Activated CD4-positive, CD25-positive, alpha-beta regulatory T cell treated with anti-CD3 and anti-CD28 coated beads, Interleukin-2, amount 50 U/mL, for 72 hours (primary cell): Measurements from ENCODE around the gene CPAMD8.
A peak's percentile ranks its signal among the peaks of the same experiment; 100 is the strongest.
"Not testable (repeated sequence)": the region's sequence is repeated elsewhere in the genome, so short reads cannot be mapped to it uniquely, and the experiment has no call there.

ENCODE experiments used
- DNase-seq: peaks from one replicate; pipeline ENCODE4 v3.0.0; 2021

Gene CPAMD8

DNA sequence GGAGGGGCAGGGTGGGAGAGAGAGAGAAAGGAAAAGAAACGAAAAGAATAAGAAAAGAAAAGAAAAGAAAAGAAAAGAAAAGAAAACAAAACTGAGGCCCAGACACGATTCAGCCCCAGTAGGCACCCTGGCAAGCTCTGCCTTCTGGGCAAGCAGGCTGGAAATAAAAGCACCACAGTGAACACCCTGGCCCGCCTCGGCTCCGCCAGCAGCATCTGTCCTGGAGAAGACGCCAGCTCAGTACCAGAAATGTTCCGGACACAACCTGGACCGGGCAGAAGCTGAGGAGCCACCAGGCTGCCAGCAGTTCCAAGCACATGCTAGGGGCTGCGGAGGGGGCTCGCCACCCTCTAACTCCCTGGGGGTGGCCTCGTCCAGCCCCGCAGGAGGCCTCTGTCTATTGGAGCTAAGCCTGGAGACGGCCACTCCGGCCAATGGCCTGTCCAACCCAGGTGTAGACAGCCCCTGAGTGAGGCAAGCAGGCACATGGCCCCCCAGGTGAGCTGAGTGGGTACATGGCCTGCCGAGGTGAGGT, 11.4 kb upstream of the CPAMD8 start:
- DNase-seq: no peak

DNA sequence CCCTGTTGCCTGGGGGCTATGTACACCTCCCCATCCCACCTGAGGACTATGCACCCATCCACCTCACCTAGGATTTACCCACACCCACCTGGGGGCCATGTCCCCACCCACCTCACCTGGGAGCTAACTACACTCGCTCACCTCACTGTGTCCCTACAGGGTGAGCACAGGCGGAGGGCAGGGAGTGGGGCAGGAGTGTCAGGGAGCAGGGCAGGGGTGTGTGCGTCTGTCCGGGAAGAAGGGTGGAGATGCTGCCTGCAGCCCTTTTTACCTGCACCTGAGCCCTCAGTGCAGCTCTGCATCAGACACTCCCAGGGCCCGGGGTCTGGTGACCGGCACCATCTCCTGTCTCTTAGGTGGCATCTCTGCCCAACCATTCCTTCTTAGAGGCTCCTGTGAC, 10.6 kb upstream of the CPAMD8 start:
- DNase-seq: no peak

DNA sequence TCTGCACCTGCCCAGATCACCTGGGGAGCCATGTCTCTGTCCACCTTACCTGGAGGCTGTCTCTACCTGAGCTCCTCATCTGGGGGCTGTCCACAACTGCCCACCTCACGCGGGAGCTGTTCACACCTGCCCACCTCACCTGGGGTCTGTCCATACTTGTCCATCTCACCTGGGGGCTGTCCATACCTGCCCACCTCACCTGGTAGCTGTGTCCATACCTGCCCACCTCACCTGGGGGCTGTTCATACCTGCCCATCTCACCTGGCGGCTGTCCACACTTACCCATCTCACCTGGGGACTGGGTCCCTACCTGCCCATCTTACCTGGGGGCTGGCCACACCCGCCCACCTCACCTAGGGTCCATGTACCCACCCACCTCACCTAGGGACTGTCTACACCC, 10.0 kb upstream of the CPAMD8 start:
- DNase-seq: no peak

DNA sequence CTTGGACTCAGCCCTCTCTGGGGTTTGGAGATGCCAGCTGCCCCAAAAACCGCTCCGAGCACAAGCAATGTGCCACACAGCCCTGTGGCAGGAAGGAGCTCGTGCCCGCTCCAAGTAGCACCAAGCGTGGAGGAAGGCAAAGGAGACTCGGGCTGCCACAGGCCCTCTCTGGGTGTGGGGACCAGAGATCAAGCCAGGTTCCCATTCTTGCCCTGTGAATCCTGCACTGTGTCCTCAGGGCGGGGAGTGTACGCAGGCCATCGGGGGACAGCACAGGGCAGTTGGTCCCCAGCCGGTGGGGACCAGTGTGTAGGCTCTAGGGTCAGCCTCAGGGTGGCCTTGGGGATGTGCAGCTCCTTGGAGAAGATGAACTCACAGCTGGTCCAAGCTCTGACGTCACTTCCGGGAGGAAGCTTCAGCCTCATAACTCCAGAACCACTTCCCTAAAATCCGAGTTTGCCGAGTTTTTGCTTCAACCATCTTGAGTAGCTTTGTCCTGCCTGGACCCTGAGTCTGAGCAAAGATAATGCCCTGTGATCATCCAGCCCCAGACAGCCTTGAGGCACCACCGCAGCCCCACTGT, 9.3 kb upstream of the CPAMD8 start:
- no peak for DNase-seq

DNA sequence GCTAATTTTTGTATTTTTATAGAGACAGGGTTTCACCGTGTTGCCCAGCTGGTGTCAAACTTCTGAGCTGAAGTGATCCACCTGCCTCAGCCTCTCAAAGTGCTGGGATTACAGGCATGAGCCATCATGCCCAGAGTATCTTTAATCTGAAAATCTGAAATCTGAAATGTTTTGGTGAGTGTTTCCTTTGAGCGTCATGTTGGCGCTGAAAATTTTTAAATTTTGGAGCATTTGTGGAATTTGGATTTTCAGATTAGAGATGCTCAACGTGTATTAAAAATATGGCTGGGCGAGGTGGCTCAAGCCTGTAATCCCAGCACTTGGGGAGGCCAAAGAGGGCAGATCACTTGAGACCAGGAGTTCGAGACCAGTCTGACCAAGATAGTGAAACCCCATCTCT, 5.1 kb upstream of the CPAMD8 start:
- no peak for DNase-seq

DNA sequence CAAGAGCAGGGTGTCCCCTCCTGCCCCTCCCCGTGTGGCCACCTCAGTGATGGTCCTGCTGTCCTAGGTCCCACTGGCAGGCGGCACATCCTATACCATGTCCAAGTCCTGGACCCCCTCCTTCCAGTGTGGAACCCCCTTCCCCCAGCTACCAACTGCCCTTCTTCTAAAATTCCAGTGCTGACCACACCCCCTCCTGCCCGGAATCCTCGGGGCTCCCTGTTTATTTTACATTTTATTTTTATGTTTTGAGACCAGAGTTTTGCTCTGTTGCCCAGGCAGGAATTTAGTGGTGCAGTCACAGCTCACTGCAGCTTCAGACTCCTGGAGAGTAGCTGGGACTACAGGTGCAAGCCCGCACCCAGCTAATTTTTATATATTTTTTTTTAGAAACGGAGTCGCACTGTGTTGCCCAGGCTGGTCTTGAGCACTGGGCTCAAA, 945 bp upstream of the CPAMD8 start:
- no peak for DNase-seq

DNA sequence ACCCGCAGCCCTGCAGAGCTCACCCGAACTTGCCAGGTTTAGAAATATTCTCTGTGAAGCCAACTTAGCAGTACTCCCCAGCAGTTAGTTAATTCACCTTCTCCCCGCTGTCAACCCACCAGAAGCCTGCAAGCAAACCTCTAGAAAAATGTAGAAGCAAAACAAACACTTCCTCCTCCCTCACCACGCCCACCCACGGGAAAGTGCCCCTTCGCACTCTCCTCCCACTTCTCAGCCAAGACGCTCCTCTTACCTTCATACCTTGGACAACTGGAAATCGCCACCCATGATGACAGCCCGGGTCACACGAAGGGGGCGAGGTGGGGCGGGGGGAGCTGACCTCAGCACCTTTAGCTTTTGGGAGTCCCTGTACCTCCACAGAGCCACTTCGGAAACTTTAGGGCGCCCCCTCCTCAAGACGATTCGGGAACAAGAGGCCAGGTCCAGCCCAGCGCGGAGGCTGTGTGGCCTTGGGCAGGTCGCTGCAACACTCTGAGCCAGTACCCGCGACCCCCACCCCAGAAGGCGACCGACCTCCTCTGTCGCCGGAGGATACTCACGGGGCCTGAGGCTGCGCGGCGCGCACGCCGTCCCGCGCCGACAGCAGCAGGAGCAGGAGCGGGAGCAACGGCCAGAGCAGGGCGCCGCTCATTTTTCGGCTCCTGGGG, 485 bp downstream of the CPAMD8 start:
- DNase-seq: no peak

DNA sequence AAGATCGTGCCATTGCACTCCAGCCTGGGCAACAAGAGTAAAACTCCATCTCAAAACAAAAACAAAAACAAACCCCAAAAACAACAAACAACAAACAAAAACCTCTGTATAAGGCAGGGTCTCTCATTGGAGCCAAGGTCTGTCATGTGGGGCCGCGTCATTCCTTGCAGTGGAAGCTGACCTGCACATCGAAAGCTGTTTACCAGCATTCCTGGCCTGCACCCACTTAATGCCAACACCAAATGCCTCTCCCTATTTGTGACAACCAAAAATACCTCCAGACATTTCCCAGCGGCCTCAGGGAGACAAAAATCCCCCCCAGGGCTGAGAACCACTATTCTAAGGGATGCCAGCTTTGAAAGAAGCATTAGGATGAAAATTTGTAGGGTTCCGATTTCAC, 1.2 kb downstream of the CPAMD8 start:
- no peak for DNase-seq

DNA sequence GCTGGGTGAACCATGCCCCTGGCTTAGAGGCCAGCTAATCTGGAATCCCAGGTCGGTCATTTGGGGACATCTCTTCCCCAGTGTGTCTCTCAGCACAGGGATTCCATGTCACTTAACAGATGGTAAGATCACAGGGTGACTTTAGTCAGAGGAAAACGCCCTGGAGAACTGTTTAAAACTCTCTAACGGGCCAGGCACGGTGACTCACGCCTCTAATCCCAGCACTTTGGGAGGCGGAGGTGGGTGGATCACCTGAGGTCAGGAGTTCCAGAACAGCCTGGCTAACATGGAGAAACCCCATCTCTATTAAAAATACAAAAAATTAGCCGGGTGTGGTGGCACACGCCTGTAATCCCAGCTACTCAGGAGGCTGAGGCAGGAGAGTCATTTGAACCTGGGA, 1.7 kb downstream of the CPAMD8 start:
- DNase-seq: not testable (repeated sequence)

DNA sequence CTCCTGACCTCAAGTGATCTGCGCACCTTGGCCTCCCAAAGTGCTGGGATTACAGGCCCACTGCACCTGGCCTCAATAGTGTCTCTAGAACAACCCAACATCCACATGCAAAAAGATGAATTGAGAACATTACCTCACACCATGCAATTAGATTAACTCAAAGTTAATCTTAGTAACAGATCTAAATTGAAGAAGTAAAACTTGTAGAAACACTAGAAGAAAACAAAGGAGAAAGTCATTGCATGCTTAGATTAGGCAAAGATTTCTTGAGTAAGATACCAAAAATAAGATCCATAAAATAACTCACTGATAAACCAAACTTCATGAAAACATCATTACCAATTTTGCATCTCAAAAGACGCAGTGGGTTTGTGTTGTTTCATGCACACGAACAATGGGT, 2.8 kb downstream of the CPAMD8 start:
- no peak for DNase-seq

DNA sequence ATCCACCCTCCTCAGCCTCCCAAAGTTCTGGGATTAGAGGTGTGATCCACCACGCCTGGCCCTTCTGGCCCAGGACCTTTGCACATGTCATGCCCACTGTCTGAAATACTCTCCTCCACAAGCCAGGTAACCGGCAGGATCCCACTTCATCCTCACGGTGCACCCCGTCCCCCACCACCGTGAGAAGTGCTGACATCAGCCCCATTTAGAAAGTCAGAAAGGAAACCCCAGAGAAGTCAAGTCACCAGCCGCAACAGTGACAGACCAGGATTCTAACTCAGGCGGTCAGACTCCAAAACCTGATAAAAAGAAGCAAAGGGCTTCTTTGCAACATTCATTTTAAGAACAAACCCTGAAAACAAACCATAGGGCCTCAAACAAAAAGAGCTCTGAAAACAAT, 3.9 kb downstream of the CPAMD8 start:
- no peak for DNase-seq

DNA sequence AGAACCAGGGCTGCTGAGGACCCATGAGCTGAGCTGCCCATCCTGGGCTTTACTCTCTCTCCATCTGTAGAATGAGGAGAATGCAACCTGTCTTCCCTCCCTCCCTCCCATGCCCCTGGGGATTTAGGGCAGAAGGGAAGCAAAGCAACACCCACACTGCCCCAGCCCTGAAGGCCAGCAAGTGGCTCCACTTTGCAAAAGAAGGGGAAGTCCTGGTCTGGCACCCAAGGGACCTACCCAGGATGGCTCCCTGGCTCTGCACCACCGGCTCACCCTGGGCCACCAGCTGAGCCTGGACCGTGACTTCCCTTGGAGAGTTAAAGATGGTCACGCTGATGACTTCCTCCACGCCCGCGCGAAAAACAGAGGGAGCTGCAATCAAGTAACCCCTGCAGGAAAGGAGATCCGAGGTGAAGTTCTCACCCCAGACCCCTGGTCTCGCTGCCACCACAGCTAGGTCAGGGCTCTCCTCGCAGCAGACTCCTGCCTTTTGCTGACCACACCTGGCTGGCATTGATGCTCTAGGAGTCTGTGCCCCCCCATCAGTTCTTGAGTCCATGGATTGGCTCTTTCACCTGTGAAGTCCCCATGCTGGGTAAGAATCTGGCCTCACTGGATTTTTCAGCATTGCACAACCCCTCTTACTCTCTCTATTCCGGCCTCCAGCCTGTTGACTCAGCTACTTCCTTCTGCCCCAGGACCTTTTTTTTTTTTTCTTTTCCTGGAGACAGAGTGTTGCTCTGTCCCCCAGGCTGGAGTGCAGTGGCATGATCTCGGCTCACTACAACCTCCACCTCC, 4.6 kb downstream of the CPAMD8 start:
- DNase-seq: no peak

DNA sequence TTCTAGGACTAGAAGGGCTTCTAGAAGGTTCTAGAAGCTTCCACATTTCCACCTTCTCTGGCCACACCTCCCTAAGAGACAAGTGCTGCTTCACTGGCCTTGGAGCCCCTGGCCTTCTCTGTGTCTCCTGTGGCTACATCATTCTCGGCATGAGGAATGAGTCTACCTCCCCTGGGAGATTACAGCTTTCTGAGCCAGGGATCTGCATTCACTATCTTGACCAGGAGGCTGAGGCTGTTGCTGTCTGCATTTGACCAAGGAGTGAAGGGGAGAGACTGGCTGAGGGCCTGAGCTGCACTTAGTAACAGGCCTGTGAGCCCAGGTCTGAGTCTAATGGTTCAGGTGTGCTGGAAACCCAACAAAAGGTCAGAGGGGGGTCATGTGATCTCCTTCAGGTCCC, 5.3 kb downstream of the CPAMD8 start:
- DNase-seq: no peak

DNA sequence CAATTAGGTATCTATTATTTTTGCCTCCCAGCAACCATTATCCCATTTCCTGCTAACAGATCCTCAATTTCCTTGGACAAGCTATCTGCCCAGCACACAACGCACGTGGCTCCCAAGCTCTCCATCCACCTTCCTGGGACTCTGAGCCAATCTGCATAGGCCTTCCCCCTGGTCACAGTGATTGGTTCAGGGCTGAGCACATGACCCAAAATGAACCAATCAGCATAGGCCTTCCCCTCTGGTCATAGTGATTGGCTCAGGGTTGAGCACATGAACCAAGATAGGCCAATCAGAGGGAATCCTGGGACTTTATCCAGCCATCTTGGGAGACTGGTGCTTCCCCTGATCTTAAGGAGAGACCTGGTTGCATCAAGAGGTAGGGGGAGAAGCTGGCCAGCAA, 5.8 kb downstream of the CPAMD8 start:
- peak; percentile 36 for DNase-seq

DNA sequence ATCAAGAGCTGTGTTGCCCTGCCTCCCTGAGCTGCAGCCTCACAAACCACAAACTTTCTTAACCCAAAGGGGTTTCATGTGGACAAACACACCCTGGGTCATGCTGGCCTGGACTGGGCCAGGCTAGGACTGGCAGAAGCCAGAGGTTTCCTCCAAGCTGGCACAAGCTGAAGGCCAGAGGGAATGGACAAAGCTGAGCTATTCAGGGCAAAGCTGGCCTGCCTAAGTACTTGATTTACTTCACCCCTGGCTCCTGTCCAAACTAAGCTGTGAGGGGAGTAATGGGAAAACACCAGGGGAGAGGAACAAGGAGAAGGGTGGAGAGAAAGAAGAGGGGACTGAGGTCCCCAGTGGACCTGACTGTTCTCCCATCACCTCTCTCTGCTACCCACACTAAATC, 6.2 kb downstream of the CPAMD8 start:
- no peak for DNase-seq

DNA sequence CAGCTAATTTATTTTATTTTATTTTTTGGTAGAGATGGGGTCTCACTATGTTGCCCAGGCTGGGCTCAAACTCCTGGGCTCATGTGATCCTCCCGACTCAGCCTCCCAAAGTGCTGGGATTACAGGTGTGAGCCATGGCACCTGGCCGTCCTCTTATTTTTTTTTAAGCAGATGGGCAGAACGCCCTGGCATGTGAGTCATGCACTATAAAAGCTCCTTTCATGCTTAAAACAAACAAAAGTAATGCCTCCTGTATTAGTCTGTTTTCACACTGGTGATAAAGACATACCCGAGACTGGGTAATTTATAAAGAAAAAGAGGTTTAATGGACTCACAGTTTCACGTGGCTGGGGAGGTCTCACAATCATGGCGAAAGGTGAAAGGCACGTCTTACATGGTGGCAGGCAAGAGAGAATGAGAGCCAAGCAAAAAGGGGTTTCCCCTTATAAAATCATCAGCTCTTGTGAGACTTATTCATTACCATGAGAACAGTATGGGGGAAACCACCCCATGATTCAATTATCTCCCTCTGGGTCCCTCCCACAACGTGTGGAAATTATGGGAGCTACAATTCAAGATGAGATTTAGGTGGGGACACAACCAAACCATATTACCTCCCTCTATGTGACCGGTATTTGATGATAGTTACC, 12.3 kb downstream of the CPAMD8 start:
- DNase-seq: not testable (repeated sequence)

DNA sequence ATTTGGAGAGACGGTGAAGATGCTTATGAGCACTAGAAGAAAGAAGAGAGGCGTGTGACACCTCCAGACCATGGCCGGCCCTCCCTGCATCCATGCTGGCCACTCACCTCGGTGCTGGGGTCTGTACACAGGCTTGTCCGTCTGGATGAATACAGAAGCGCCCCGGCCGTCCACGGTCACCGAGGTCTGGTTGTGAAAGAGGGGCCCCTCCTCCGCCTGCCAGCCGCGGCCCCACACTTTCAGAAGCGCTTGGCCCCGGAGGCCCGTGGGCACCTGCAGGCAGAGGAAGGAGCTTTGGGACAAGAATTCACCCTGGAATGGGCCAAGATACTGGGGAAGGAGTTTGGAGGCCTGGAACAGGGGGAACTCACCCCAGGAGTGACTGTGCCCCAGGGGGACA, 15.1 kb downstream of the CPAMD8 start:
- no peak for DNase-seq

DNA sequence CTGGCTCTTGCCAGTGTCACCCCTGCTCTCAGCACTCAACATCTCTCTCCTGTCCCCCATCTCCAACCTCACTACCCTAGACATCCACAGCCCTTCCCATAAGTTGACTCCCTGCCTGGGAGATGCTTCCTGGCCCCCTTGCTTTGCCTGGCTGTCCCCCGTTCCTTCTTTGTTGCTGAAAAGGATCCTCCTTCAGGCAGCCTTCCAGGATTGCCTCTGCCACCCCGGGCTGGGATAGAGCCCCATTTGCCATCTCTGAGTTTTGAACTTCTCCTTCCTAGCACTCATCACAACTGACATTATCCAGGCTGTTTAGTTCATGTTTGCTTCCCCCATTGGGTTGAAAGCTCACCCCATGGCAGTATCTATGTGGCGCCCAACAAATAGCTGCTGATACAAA, 20.0 kb downstream of the CPAMD8 start:
- DNase-seq: no peak

DNA sequence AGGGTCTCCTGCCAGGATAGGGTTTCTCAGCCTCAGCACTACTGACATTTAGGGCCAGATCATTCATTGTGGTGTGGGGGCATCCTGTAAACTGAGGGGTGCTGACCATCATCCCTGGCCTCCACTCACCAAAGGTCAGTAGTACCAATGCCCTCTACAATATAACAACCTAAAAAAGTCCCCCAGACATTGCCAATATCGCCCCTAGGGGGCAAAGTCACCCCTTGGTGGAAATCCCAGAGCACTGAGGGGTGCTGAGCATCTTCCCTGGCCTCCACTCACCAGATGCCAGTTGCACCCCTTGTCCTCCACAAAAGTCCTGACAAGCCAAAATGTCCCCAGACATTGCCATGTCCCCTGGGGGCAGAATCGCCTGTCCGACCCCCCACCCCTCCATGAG, 21.6 kb downstream of the CPAMD8 start:
- DNase-seq: no peak

DNA sequence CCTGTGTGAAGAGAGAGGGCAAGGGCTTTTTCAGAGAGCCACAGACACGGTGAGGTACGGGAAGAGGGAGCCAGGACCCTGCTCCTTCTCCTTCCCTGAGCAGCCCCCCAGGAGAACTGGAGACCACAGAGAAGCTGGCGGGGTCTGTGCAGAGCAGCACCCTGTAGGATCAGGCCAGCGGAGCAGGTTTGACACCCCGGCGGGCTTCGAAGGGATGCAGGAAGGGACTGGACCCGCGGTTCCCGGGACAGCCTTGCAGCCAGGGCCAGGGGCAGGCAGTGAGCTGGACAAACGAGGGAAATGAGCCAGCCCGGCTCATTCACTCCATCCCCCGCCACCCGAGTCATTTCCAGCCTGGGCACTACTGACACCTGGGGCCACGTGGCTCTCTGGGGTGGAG, 22.2 kb downstream of the CPAMD8 start:
- DNase-seq: no peak

DNA sequence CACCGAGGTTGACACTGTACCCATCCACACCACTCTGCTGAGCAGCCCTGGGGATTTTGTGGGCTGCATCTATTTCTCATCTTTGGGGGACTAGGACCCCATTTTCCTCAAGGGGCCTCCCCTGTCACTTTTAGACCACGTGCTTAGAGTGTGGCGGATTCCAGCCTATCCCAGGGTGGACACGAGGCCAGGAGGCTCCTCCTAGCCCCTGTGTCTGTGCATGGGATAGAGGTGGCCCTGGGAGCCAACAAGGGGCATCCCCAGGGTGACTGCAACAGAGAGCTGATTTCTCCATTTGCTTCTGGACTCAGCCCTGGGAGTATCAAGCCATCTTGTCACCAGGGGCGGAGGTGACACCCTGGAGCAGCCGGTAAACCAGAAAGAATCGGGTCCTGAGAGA, 24.2 kb downstream of the CPAMD8 start:
- DNase-seq: no peak

DNA sequence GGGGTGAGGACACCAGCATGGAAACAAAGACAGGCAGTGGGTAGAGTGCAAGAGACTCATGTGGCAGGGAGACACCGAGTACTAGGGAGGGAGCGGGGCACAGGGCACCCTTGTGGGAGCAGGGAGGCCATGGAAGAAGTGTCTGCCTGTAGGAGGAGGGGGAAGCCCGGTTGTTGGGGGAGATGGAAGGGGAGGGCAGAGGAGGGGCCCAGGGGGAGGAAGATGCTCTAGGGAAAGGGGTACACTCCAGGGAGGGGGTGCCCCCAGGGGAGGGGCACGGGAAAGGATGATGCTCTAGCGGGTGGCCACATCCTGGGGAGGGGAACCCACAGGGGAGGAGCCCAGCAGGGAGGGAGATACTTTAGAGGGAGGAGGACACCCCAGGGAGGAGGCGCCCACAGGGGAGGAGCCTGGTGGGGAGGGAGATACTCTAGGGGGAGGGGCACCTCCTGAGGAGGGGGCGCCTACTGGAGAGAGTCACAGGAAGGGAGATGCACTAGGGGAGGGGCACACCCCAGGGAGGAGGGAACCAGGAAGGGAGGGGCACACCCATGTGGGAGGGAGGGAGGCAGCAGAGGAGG, 24.9 kb downstream of the CPAMD8 start:
- peak; percentile 65 for DNase-seq

DNA sequence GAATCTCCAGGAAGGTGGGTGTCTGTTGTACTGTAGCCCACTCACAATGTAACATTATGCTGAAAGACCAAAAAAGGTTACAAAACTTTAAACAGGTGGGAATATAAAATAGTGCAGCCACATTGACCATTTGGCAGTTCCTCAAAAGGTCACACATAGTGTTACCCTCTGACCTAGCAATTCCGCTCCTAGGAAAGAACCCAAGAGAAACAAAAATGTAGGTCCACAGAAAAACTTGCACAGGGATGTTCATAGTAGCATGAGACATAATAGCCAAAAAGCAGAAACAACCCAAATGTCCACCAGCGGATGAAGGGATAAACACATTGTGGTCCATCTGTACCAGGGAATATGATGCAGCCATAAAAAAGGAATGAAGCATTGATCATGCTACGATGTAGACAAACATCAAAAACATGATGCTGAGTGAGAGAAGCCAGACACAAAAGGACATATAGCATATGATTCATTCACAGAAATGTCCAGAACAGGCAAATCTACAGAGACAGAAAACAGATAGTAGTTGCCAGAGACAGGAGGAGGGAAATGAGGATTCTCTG, 27.9 kb downstream of the CPAMD8 start:
- no peak for DNase-seq
